Thoracic aorta (tissue), 2 donors: ENCODE data around the gene ARID1B. TPM values are rescaled to one million over a fixed set of nuclear protein-coding genes. Genes with fewer than 3 reads are reported as not detected.

Experiments used
- ATAC-seq: fragments of 150-250 bp; one replicate; pipeline ENCODE4 v1.8.0; 2017; ENCODE audit warnings: low read depth; ENCODE audit not compliant: insufficient number of reproducible peaks, low FRiP score
- DNase-seq: peaks from one replicate; pipeline ENCODE4 v3.0.0-alpha.2; 2020; ENCODE audit warnings: low spot score
- H3K27ac ChIP-seq, 2 donors: fragments of 200-600 bp; sonication (generic); 1 replicate in 1 of 2; 2 replicates in 1 of 2; pipeline ENCODE4 v1.5.1; 2016; ENCODE audit warnings: mild to moderate bottlenecking in 2 of 2, moderate library complexity in 2 of 2
- H3K27me3 ChIP-seq: fragments of 200-600 bp; sonication (generic); replicated peaks from 2 replicates; pipeline ENCODE4 v1.6.0; 2016; ENCODE audit warnings: mild to moderate bottlenecking; ENCODE audit not compliant: insufficient read depth
- H3K36me3 ChIP-seq: fragments of 200-600 bp; sonication (generic); one replicate; pipeline ENCODE4 v1.5.1; 2016
- H3K4me1 ChIP-seq, 2 donors: fragments of 200-600 bp; sonication (generic); 1 replicate in 1 of 2; 2 replicates in 1 of 2; pipeline versions ENCODE4 v1.5.1 to v1.6.0; 2016; ENCODE audit warnings: low read depth in 2 of 2, mild to moderate bottlenecking in 1 of 2; ENCODE audit not compliant: control insufficient read depth in 1 of 2
- H3K4me3 ChIP-seq: fragments of 200-600 bp; sonication (generic); 2 replicates; pipeline ENCODE4 v1.5.1; 2016; ENCODE audit warnings: mild to moderate bottlenecking
- H3K9me3 ChIP-seq: fragments of 200-600 bp; sonication (generic); 2 replicates; pipeline ENCODE4 v1.5.1; 2016
- CTCF ChIP-seq: fragments of 200-600 bp; sonication (generic); IDR thresholded peaks from one replicate; pipeline ENCODE4 v1.5.1; 2019; ENCODE audit warnings: antibody characterized with exemption
- total RNA-seq, 2 donors: library from RNA; depleted of rRNA; stranded (reverse); fragments of >200 nt; gene quantifications; one replicate each; pipeline versions ENCODE4 v1.1.0 to v1.2.3, GENCODE V29; 2016

ARID1B gene
- total RNA-seq, 2 donors from 2014 or later = 120 to 158 TPM

GRCh38 chr6:157161912-157162311 is 384.7 kb downstream of the ARID1B start:
- DNase-seq (no peak), ATAC-seq (no peak)
- Histone ChIP-seq H3K9me3 (no peaks in the 10 kb centered on the region), H3K27ac (no peak overlapping the region), H3K27me3 (no peaks in the 10 kb centered on the region), H3K36me3 (peaks cover 1% of the 10 kb centered on the region), H3K4me3 (no peak overlapping the region), H3K4me1 (peaks cover 0 to 5% of the 10 kb centered on the region in 2 donors)
- no peak for TF ChIP-seq CTCF

GRCh38 chr6:157162766-157163433 is 385.7 kb downstream of the ARID1B start:
- Histone ChIP-seq H3K27me3 (no peaks in the 10 kb centered on the region), H3K9me3 (no peaks in the 10 kb centered on the region), H3K27ac (no peak overlapping the region), H3K36me3 (peaks cover 4% of the 10 kb centered on the region), H3K4me3 (no peak overlapping the region), H3K4me1 (peaks cover 0 to 11% of the 10 kb centered on the region in 2 donors)
- DNase-seq (no peak), ATAC-seq (no peak)
- TF ChIP-seq CTCF = no peak

GRCh38 chr6:157163434-157164159 is 386.4 kb downstream of the ARID1B start:
- H3K4me3 ChIP-seq = no peak overlapping the region
- peaks cover 4% of the 10 kb centered on the region for H3K36me3 ChIP-seq
- peaks cover 0 to 11% of the 10 kb centered on the region in 2 donors for H3K4me1 ChIP-seq
- ATAC-seq (no peak), DNase-seq (no peak)
- no peaks in the 10 kb centered on the region for H3K27me3 ChIP-seq
- no peak for TF ChIP-seq CTCF
- H3K27ac ChIP-seq = no peak overlapping the region
- no peaks in the 10 kb centered on the region for H3K9me3 ChIP-seq

GRCh38 chr6:157164972-157165371 is 387.8 kb downstream of the ARID1B start:
- H3K27me3 ChIP-seq = no peaks in the 10 kb centered on the region

More at GRCh38 chr6:157164972-157165371, 387.8 kb downstream of the ARID1B start:
- no peak overlapping the region for H3K4me3 ChIP-seq
- DNase-seq (no peak), ATAC-seq (no peak)
- no peaks in the 10 kb centered on the region for H3K9me3 ChIP-seq
- H3K27ac ChIP-seq = no peak overlapping the region
- H3K36me3 ChIP-seq = peaks cover 4% of the 10 kb centered on the region
- peaks cover 9 to 24% of the 10 kb centered on the region in 2 donors for H3K4me1 ChIP-seq
- TF ChIP-seq CTCF = no peak
